Pulmonary artery endothelial cell (primary cell): ENCODE measurements around the gene FAM53A. TPM values are rescaled to one million over a fixed set of nuclear protein-coding genes. Genes with fewer than 3 reads are reported as not detected.

Source experiments
- DNase-seq: peaks from one replicate; pipeline ENCODE4 v3.0.0-alpha.2; 2011; ENCODE audit warnings: low read depth, low spot score
- total RNA-seq: library from RNA; depleted of rRNA; stranded (reverse); fragments of >200 nt; gene quantifications from 2 replicates; pipeline ENCODE4 v1.2.3, GENCODE V29; 2014

Gene FAM53A
- total RNA-seq, 1 donor from 2014 or later, result 2.6 TPM

DNA sequence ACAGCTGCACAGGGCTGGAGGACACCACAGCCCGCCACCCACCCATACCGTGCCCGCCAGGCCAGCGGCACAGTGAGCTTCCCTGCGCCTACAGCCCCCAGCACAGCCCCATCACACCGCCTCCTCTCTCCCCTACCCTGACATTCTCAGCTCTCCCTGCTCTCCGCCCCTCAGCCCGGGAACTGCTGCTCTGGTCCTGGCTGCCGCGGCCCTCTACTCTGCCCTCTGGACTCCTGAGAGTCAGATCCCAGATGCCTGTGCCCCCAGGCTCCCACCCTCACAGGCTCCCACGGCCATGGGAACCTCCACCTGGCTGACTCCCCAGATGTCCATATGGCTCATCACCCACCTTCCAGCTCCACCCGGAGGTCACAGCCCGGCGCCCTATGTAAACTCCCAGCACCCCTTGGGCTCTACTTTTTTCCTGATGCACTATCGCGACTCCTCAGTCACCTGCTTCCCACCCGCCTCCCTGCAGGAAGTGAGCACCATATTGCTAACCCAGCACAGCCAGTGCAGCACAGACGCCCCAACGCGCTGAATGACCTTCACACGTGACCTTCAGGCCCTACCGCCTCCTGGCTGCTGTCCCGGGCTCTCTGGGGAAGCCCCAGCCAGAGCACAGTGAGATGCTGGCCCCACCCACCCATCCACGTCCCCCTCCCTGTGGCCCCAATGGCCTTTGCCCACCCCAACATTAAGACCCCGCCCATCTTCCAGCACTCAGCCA is 23.0 kb downstream of the FAM53A start:
- DNase-seq, result no peak

- DNase-seq, result no peak
These were observed 24.7 kb downstream of the FAM53A start for GRCh38 chr4:1659104-1660043.

- no peak for DNase-seq
These were observed 25.5 kb downstream of the FAM53A start for GRCh38 chr4:1658581-1658980.

DNA sequence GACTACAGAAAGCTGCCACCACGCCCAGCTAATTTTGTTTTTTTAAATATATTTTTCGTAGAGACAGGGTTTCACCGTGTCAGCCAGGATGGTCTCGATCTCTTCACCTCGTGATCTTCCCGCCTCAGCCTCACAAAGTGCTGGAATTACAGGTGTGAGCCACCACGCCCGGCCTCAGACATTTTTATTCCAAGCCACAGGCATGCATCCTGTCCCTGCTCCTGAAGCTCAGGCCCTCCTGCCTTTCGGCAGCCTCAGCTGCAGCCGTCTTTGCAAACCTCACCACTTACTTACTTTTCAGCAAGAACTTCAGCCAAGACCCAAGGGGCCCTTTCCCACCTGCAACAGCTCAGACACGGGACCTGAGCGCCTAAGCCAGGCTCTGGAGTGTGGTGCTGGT is 26.0 kb downstream of the FAM53A start:
- no peak for DNase-seq

DNA sequence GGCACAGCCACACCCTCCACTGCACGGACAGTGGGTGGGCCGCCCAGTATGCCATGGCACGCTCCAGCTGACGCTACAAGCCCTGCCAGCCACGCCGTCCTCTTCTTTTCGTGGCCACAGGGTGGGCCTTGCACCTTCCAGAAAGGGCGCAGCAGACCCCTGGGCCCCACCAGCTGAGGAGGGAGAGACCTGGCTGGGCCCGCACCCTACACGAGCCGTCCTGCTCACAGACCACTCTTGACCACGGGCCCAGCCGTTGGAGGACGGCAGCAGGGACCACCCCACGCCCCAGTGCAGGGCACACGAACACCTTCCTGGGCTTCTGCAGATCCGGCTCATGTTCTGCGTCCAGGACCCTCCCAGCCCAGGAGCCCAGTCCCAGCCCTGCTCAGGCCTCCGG is 27.1 kb downstream of the FAM53A start:
- DNase-seq, result no peak

- no peak for DNase-seq
These were observed 28.0 kb downstream of the FAM53A start for GRCh38 chr4:1656132-1656531.

DNA sequence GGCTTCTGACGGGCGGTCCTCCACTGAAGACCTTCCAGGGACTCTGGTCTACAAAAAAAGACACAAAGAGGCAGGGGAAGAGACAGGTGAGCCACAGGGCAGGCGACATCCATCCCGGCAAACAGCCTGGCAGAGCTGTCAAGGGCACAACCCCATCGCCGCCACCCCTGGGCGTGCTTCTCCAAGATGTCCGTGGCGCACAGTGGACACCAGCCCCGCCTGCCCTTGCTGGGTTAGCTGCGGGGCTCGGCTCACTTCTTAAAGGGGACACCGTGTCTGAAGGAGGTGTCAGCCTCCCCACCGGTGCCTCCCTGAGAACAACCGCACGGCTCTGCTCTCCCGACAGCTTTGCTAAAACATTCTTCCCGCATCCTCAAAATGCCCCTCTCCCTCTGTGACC is 28.4 kb downstream of the FAM53A start:
- DNase-seq, result no peak

GRCh38 chr4:1655081-1655480 is 29.0 kb downstream of the FAM53A start:
- no peak for DNase-seq

DNA sequence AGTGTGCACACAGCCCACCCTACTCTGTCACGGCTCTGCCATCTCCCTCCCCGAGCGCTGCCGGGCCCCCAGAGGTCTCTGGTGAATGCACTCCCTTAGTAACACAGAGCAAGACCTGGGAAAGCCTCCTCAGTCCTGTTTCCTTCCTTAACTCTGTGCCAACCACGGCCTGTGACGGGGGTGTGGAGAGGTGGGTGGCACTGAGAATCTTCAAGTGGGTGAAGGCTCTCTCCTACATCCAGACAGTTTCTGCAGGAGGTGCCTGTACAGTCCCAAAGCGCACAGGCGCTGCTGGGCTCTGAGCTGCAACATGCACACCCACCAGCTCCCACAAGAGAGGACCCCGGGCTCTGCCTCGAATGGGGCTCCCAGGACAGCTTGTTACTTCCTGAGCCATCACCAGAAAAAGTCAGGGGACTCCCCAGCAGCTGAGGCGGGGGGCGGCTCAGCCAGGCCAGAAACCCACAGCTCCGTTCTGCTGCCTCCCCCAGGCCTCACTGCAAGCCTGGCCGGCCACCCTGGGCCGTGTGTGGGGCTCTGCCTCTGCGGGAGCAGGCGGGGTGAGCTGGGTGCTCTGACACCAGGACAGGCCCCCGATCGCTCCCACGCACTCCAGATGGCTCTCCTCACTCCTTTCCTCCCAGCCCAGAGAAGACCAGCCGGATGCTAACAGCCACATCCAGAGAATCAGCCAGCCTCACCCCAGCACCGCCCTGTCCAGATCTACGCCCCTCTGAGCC is 29.7 kb downstream of the FAM53A start:
- no peak for DNase-seq

DNA sequence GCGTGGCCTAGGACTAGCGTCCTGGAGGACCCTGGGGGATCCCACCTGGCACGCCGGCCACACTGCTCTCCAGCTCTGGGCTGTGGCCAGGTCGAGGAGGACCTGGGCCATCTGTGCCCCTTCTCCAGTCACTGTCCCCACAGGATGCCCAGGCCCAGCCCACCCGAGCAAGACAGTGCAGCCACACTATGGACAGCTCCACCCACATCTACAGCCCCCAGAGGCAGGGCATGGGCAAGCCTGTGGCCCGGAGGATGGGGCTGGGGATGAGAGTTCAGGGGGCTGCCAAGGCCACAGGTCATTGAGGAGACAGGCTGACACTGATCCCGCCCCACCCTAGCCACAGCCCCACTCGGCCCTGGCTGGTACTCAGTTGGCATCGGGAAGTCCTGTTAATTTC is 30.3 kb downstream of the FAM53A start:
- DNase-seq, result no peak

GRCh38 chr4:1652088-1652487 is 32.0 kb downstream of the FAM53A start:
- no peak for DNase-seq

- DNase-seq, result no peak
These were observed 32.5 kb downstream of the FAM53A start for GRCh38 chr4:1651609-1652008.

- DNase-seq, result no peak
These were observed 35.2 kb downstream of the FAM53A start for GRCh38 chr4:1648962-1649361.

DNA sequence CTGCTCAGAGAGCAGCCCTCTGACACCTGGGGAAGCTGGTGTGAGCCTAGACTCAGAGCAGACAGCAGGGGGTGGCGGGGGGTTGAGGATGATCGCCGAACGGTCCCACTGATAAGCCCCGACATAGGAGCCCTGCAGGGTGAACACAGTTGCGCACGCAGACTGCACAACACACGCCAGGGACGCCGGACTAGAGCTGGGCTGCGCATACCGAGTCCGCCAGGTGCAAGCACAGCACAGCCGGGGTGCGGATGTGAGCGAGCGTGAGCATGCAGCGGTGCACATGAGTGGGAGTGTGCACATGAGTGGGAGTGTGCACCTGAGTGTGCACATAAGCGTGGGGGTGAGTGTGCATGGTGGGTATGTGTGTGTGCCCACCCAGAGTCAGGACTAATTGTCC is 36.7 kb downstream of the FAM53A start:
- DNase-seq, result no peak

- DNase-seq, result no peak
These were observed 37.4 kb downstream of the FAM53A start for GRCh38 chr4:1646690-1647089.

GRCh38 chr4:1644891-1645657 is 39.0 kb downstream of the FAM53A start:
- DNase-seq, result no peak

DNA sequence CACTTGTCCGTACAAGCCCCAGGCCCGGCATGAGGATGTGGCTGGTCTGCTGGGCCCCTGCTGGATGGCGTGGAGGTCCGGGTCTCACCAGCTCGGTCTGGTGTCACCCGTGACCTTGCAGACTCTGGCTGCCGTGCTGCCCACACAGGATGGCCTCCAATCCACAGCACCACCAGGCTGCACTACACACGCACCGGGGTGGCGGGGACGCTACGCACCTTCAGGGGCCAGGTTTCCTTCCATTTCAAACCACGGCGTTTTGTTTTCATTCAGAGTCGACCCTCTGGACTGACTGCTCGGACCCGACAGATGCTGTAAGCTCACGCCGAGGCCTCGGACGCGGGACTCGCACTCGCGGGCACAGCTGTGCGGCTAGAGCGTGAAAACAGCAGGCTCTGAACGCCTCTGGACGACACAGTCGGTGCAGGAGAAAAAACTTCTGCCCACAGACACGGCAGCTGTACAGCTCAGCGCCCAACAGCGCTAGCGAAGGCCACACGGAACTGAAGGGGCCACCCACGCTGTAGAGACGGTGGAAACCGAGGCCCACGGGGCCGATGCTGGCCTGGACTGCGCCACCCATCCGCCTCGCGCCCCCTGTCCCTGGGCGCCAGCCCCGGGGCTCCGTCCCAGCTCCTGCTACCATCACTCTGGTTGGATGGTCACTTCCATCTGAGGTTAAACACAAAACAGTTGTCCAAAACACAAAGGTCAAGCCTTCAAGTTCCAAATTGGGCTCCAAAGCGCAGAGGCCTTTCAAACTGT is 40.0 kb downstream of the FAM53A start:
- no peak for DNase-seq

DNA sequence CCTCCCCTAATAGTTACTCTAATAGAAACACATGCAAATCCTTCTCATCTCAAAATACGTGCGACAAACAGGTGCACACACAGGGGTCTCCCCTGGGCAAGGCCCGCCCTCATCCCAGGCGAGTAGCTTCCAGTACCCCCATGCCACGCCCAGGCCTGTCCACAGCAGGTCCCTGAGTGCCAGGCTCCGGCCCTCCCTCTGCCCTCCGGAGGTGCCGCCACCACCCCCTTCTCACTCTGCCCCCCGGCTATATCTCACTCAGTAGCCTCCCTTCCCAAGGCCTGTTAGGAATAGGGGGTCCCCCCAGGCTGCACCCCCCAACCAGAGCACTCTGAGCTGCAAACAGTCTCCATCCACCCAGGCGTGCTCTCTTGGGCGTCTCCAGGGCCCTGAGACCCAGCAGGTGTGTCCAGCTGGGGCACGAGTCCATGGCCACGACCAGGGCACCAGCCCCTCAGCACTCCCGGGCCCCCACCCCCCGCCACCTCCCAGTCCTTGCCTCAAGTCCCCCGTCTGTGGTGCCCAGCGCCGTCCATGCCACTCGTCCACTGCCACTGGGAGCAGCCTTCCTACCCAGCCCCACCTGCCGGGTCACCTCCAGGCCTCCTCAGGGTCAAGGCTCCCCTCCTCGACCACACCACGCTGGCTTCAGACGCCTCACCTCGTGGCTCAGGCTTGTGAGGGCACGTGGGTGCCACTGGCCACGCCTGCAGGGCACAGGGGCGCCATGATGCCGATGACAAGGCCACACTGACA is 41.7 kb downstream of the FAM53A start:
- no peak for DNase-seq

- DNase-seq, result no peak
These were observed 42.4 kb downstream of the FAM53A start for GRCh38 chr4:1641671-1642070.
